Activated CD4-positive, alpha-beta T cell treated with anti-CD3 and anti-CD28 coated beads, Interleukin-10, Interleukin-2, amounts not matched to agents 100 ng/mL and 50 ng/mL, durations not matched to agents 16 hours and 8 hours (primary cell): ENCODE data around the gene SCMH1.

ENCODE experiments used
- DNase-seq: peaks from one replicate; pipeline ENCODE4 v3.0.0-alpha.2; 2020

SCMH1 gene

GRCh38 chr1:41021526-41022308, 220.4 kb downstream of the SCMH1 start, which contains the start of gene SLFNL1:
SLFNL1 (minus strand) TSS chr1:41021725; CDS start chr1:41020660, 1,065 bp downstream.
- DNase-seq, result no peak

GRCh38 chr1:41020654-41021053, 221.5 kb downstream of the SCMH1 start:
- DNase-seq, result no peak

GRCh38 chr1:41020109-41020576, 222.0 kb downstream of the SCMH1 start:
- DNase-seq, result no peak

- DNase-seq, result no peak
Observed at GRCh38 chr1:41019353-41019745, 222.8 kb downstream of the SCMH1 start.

GRCh38 chr1:41018018-41018410, 224.1 kb downstream of the SCMH1 start:
- DNase-seq, result no peak

- DNase-seq, result no peak
Observed at GRCh38 chr1:41017141-41018017, 224.7 kb downstream of the SCMH1 start.

- DNase-seq, result no peak
Observed at GRCh38 chr1:41015897-41016470, 226.1 kb downstream of the SCMH1 start.

GRCh38 chr1:41015281-41015896, 226.7 kb downstream of the SCMH1 start:
- no peak for DNase-seq

- DNase-seq, result no peak
Observed at GRCh38 chr1:41014871-41015270, 227.2 kb downstream of the SCMH1 start.

- DNase-seq, result no peak
Observed at GRCh38 chr1:41013796-41014195, 228.3 kb downstream of the SCMH1 start.

GRCh38 chr1:41013024-41013423, 229.1 kb downstream of the SCMH1 start:
- no peak for DNase-seq

GRCh38 chr1:41010345-41010744, 231.8 kb downstream of the SCMH1 start:
- no peak for DNase-seq

- DNase-seq, result no peak
Observed at GRCh38 chr1:41009466-41009865, 232.6 kb downstream of the SCMH1 start.

- DNase-seq, result no peak
Observed at GRCh38 chr1:41006942-41007865, 234.9 kb downstream of the SCMH1 start.

GRCh38 chr1:41005876-41006275, 236.2 kb downstream of the SCMH1 start:
- no peak for DNase-seq

- peak; percentile 95 for DNase-seq
Observed at GRCh38 chr1:41003640-41004220, 238.4 kb downstream of the SCMH1 start.

- no peak for DNase-seq
Observed at GRCh38 chr1:41003127-41003639, 238.9 kb downstream of the SCMH1 start.

- no peak for DNase-seq
Observed at GRCh38 chr1:40998668-40999067, 243.4 kb downstream of the SCMH1 start.

GRCh38 chr1:40997096-40997495, 245.0 kb downstream of the SCMH1 start:
- DNase-seq, result no peak

- DNase-seq, result no peak
Observed at GRCh38 chr1:40989066-40989465, 253.0 kb downstream of the SCMH1 start.

- DNase-seq, result no peak
Observed at GRCh38 chr1:40988280-40988679, 253.8 kb downstream of the SCMH1 start.
